Measurements from ENCODE around the gene SLC27A4. TPM values are rescaled to one million over a fixed set of nuclear protein-coding genes. Genes with fewer than 3 reads are reported as not detected.

The SLC27A4 gene
- total and polyA plus RNA-seq, 2 of the 13 experiments (the other 11 are each of a cell fraction or from before 2014, with no cell fraction given) = 10.6 to 18.8 TPM

GRCh38 chr9:128406848-128407391 is 66.6 kb downstream of the SLC27A4 start (continued):
- TF ChIP-seq ZBTB40 (IDR thresholded peaks at IDR 0.05) (no peak), ZBTB40 (CRISPR knock-in tag; IDR thresholded peaks at IDR 0.05) (no peak), TFAP4 (IDR thresholded peaks at IDR 0.05; ENCODE audit: borderline replicate concordance, low read depth) (peak; percentile 65; the same call in 1 of the 2 replicates), ZNF280B (CRISPR knock-in tag; IDR thresholded peaks at IDR 0.05; ENCODE audit: borderline replicate concordance) (no peak), ZNF768 (CRISPR knock-in tag; IDR thresholded peaks at IDR 0.05) (peak; percentile 54; the same call in 1 of the 2 replicates), ZNF629 (CRISPR knock-in tag; conservative IDR thresholded peaks at IDR 0.05) (peak; percentile 92), KDM1A (CRISPR knock-in tag; IDR thresholded peaks at IDR 0.05) (peak; percentile 78; the same call in 1 of the 2 replicates), EHMT2 (IDR thresholded peaks at IDR 0.05; ENCODE audit: borderline replicate concordance, low read depth, low read length) (no peak), SP1 (IDR thresholded peaks at IDR 0.05) (no peak), SP1 (CRISPR knock-in tag; IDR thresholded peaks at IDR 0.05) (0 out of 2 replicates have a peak, but pooled peaks have one; percentile 22), NFKBIZ (CRISPR knock-in tag; IDR thresholded peaks at IDR 0.05) (no peak), TEAD3 (CRISPR knock-in tag; optimal IDR thresholded peaks at IDR 0.05; ENCODE audit: borderline replicate concordance) (peak; percentile 69), ZNF101 (CRISPR knock-in tag; IDR thresholded peaks at IDR 0.05; ENCODE audit: borderline replicate concordance, low read depth) (no peak)
